ENCODE measurements around the gene BGN.

BGN gene

DNA sequence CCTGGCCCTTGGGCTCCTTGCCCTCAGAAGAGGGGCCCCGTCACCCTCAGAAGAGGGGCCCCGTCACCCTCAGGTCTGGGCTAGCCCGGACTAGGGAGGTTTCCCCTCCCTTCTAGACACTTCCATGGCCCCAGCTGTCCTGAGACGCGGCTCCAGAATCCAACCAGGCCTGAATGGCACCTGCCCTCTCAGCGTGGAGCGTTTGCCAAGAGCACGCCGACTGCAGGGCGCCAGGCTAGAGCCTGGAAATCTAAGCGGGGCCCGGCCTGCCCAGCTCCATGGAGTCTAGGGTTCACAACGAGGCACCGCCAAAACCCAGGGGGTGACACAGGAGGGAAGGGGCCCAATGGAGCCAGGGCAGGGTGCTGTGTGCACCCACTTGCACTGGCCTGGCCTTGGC is 14.8 kb downstream of the BGN start:
- DNase-seq, result no peak

DNA sequence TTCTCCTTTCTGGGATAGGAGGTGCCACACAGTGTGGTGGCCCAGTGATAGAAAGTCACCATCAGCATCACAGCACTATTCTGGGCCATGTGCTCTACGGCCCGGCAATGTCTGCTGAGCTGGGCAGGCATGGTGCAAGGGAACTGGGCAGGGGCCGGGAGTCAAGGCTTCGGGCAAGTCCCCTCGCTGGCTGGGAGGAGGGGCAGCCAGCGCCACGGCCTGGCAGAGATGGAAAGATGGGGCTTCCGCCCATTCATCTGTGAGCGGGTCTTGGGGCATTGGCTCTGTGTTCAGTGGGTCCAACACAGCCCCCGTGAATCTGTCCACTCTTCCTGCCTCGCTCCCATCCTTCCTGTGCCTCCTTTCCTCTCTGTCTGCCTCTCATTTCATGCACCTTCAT is 15.6 kb downstream of the BGN start:
- no peak for DNase-seq

DNA sequence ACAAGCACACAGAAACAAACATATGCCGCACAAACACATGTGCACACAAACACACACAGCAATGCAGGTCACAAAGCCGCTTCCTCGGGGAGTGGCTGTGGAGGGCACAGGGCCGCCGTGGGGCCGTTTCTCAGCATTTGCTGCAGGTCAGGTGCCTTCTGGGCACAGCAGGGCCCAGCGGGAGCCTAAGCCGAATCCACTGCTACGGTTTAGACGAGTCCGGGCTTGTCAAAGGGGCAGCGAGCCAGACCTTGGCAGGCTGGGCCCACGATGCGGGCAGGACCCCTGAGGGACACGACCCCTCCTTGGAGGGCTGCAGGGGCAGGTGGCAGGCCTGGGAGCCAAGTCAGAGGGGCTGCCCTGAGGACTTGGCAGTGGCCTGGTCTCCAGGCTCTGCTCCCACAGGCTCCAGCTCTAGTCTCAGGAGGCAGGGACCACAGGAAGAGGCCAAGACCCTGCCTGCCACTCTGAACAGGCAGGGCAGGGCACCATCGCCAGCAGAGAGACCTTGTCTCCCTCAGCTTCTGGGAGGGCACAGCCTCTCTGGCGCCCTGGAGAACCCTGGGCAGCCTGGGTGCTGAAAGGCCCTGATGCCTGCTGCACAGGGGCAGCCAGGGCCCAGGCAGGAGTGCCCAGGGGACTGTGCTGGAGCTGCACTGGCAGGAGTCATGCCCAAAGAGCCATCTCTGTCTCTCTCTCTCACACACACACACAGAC is 17.2 kb downstream of the BGN start:
- no peak for DNase-seq

DNA sequence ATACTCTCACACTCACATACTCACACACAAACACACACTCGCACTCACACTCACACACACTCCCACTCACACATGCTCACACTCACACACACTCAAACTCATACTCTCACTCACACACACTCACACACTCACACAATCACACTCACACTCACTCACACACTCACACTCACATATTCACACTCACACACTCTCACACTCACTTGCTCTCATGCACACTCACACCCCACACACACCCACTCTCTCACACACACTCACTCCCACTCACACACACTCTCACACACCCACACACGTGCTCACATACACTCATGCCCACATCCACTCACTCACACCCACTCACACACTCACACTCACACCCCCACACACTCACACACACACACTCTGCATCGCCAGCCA is 17.7 kb downstream of the BGN start:
- DNase-seq, result no peak

DNA sequence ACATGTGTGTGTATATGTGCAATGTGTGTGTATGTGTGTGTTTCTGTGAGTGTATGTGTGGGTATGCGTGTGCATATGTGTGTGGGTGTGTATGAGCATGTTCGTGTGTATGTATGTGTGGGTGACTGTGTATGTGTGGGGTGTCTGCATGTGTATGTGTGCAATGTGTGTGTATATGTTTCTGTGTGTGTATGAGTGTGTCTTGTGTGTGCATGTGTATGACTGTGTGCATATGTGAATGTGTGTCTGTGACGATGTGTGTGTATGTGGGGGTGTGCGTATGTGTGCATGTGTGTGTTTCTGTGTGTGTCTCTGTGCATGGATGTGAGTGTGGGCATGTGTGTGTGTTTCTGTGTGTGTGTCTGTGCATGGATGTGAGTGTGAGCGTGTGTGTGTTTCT is 18.5 kb downstream of the BGN start:
- no peak for DNase-seq

DNA sequence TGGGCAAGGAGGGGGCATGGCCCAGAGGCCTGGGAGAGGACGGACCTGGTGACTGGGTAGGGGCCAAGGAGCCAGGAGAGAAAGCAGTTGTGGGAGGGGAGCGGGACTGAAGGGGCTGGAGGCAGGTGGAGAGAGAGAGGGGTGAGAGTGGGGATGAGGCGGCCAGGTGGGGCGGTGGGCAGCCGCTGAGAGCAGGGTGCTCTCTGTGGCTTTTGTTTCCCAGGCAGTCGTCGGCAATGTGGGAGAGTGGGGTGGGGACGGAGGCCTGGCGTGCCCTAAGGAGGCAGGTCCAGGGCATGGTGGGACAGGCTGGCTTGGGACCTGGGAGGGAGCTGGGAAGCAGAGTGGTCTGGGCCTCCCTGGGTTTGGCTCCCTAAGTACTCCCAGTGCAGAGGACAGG is 19.5 kb downstream of the BGN start:
- DNase-seq, result no peak

DNA sequence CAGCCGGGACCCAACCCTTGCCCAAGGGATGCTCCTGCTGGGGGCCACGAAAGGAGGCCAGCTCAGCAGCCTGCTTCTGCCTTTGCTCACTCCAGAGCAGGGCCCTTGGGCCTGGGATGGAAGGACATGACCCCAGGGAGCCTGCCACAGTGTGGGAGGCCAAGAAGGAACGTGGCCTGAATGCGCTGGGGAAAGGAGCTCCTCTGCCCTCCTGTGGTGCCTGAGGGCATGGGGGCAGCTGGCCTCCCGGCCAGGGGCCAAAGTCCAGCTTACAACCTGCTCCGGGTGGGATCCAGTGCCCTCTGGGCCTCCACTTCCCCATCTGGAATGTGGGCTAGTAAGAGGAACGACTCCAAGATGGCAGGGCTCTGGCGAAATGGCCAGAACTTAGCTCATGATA is 20.7 kb downstream of the BGN start:
- DNase-seq, result no peak

DNA sequence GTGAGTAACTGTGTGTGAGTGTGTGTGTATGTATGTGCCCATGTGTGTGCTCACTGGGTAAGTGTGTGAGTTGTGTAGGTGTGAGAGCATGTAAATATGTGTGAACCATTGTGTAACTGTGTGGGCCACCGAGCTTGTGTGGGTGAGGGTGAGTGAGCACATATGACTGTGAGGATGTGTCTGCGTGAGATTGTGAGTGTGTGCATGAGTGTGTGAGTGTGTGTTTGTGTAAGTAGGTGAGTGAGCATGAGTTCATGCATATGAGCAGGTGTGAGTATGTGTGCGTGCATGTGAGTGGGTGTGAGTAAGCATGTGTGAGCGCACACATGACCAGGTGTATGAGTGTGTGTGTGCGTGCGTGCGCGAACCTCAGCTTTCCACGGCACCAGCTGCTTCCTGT is 21.3 kb downstream of the BGN start:
- DNase-seq, result no peak

DNA sequence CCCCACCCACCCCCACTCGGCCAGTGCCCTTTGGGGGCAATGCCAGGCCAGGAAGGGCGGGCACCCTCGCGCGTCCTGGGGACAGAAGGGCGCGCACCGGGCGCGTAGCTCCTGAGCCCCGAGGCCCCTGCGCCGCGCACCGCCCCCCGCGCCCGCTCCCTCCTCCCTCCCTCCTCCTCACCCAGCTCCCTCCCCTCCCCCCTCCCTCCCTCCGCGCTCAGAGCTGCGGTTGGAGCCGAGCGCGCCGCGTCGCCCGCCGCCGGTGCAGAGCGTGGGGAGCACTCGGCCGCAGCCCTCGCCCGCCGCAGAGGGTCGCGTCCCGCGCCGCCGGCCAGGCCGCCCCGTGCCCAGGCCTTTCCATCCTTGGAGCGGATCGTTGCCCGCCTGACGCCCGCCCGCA is 22.6 kb downstream of the BGN start, which contains the start of gene ATP2B3:
Gene ATP2B3, plus strand, starts transcription at position 220 of the 400 bp plus-strand sequence. CDS start 18,606 bp downstream, outside the sequence.
- no peak for DNase-seq

DNA sequence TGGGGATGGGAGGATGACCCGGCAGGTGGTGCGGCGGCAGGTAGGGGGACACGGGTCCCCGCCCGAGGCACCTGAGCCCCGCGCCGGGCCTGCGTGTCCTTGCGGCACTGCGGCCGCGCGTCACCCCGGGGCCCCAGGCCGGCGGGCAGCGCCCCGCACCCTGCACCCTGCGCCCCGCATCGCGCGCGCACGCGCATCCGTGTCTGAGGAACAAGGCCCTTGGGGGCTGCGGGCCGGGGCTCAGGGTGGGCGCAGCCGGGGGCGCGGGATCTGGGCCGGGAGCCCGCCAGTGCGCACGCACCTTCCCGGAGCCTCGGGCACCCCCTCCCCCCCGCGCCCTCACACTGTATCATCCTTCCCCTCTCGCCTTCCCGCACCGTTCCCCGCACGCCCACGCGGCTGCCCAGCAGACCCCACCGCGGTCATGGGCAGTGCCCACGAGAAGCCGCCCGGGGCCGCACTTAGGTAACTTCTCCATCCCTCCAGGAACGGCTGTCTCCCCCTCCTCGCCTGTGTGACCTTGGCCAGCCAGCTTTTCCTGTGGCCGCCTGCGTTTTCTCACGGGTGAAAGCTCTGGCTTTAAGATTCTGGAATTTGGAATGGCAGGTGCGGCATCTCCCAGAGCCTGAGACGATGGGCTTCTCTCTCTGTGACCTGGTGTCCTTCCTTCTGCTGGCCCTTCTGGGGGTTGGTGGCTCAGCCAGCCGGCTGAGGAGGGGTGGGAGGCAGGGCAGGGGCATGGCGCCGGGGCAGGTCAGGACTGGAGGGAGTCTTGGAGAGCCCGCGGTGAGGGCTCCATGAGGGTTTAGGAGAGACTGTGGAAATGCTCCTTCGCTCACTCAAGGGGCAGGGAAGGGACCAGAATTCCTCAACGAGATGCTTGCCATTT is 23.4 kb downstream of the BGN start:
- no peak for DNase-seq

DNA sequence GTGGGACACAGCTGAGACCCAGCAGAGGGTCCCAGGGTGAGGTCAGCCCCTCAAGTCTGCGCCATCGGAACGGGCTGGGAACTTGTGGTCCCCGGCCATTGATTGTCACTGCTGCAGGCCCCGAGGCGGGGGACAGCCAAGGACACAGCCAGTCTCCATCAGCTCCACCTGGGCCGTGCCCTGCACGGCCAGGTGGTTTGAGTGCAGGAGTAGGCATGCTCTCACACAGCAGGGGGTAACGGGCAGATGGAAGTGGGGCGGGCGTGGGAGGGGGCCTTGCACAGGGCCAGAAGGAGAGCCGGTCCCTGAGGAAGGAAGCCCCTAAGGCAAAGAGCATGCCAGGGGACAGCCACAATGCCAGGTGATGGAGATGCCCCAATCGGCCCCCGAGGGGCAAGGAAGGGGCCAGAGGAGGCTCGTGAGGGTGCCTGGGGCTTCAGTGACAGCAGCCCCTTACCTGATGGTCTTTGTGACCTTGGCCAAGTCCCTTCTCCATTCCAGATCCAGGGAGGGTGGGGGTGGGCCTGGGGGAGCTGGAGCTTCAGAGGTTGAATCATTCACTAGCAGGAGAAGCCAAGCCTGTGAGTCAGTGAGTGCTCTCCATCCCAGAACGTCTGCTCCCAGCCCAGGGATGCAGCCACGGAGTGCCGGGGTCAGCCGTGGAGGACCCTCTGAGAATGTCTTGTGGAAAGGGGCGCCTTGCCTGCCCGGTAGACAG is 24.9 kb downstream of the BGN start:
- DNase-seq, result no peak

DNA sequence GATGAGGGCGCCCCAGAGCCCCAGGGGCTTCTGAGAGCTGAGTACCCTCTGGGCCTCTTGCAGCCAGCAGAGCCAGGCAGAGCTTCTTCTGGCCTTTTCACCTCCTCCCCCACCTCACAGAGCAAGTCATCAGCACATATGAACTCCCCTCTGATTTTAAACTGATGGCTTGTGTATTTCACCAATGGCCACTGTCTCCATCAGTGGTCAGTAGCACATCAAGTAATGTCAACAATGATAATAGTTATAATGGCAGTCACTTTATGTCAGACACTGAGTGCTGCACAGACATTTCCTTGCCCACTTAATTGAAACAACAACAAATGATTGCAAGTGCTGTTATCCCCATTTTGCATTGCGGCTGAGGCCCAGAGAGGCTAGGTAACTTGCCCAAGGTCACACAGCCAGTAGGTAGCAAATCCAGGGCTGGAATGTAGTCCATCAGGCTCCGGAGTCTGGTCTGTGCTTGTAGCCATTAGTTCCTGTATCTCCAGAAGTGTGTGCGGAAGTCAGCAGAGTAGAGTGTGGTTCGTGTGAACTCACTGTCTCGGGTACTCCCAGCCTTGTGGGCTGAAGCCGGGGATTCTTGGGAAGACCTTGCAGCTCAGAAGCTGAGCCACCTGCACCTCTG is 25.6 kb downstream of the BGN start:
- no peak for DNase-seq

DNA sequence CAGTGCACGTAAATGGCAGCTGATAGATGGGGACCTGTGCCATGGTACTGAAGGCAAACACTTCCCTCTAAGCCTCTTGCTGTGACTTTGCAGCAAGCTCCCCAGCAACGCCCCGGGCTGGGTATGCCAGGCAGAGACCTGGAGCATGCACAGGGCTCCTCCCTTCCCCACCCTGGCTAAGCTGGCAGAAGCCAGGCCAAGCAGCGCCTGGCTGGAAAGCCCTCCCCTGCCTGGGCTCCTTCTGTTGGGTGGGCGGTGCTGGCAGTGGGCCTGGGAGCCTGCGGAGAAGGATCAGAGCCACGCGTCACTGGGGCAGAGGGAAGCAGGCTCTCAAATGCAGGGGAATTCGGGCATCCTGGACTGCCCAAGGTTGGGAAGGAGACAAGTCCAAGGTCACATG is 26.3 kb downstream of the BGN start:
- no peak for DNase-seq

DNA sequence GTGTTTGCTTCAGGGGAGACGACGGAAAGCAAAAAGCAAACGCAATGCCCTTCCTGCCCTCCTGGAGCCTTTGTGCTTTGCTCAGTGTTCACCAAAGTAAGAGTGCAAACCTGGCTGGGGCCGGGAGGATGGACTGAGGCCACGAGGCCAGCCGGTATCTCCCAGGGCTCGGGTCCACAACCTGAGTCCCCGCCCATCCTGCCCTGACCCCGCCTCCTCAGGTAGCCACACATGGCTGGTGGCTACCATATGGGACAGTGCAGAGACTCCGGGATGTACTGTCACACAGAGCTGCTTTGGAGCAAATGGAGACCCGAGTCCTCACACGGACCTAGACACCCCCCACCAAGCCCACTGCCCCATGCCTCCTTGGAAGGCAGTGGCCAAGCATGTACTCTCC is 27.5 kb downstream of the BGN start:
- DNase-seq, result no peak

DNA sequence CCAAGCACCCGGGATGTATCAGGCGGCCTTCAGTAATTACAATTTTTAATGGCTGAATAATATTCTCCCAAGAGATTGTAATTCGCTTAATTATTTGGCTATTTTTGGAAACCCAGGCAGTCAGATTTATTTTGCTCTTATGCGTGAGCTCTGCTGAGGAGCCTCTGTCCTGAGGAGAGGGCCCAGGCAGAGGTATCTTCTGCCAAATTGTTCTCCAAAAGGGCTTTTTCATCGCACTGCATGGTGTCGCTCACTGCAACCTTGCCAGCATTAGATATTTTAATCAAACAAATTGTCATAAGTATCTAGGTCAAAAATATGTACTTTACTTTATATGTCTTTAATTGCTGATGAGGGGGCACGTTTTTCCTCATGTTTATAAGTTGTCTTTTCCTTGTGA is 28.5 kb downstream of the BGN start:
- DNase-seq, result no peak

DNA sequence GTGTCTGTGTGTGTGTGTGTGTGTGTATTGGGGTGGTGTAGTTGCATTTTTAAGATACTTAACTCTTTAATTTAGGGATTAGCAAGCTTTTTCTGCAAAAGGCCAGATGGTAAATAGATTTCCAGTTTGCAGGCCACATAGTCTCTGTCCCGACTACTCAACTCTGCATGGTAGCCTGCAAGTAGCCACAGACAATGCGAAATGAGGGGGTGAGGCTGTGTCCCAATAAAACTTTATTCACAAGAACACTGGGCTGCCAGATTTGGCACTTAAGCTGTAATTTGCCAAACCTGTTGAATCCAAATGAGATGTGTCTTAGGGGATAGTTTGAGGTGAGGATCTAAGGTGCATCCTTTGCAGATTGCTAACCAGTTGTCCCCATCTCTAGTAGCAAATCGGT is 29.5 kb downstream of the BGN start:
- DNase-seq, result no peak

DNA sequence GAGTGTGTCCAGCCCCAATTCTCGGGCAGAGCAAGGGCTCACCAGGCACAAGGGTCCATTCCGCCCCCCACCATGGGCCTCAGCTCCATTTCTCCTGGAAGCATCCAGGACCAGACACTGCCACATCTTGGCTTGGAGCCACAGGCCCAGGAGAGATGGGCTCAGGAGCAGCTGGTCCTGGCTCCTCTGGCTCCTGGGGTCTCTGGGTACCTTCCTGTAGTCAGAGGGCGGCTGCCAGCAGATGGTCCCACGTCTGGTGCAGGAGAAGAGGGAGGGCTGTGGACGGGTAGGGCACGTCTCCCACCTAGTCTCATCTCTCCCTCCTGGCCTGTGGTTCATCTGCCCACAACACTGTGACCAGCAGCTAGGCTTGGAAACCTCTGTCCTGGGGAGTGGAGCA is 30.7 kb downstream of the BGN start:
- no peak for DNase-seq

DNA sequence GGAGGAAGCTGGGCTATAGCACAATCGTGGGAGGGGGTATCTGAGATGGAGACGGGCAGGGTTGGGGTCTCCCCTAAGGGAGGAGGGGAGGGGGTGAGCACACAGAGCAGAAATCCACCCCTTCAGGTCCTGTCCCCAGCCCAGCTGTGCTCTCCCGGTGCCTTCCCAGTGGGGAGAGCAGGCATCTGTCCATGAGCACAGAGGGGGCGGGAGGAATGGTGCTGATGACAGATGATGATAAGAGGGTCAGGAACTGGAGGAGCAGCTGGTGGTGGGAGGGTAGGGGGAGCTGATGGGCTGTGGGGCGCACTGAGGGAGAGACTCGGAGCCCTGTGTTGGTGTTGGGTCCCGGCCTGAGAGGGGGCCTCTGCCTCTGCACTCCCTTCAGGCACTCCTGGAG is 31.3 kb downstream of the BGN start:
- no peak for DNase-seq

DNA sequence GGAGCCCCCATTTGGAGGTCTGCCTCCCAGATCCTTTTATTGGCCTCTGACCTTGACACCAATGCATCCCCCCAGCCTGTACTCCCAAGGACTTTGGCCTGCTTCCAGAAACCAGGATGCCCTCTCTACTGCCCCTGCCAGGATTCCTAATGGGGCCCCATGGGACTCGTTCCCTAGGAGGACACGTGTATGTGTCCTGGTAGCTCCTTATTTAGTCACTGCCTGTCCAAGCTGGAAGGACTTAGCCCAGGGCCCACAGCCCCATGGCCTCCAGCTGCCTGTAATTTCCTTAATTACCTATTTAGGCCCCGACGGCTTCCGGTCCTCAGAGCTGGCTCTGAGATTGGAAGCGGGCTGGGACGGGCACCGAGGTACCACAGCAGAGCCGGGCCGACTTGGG is 32.0 kb downstream of the BGN start:
- DNase-seq, result no peak

DNA sequence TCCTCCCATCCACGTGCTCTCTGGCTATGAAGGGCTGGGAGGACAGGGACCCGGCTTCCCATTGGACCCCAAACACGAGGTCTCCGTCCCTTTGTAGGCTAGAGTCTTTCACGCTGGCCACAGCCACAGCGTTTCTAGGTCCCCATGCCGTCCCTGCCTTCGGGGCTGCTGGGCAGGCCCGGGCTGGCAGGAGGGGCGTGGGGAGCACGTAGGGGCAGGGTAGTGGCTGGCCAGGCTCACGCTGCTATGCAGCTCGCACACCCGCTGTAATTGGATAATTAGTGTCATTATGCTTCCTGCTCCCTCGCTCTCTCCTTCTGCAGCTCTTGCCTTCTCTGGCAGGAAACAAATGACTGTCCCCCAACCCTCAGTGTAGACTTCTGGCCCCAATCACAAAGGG is 32.4 kb downstream of the BGN start:
- peak; percentile 60 for DNase-seq

DNA sequence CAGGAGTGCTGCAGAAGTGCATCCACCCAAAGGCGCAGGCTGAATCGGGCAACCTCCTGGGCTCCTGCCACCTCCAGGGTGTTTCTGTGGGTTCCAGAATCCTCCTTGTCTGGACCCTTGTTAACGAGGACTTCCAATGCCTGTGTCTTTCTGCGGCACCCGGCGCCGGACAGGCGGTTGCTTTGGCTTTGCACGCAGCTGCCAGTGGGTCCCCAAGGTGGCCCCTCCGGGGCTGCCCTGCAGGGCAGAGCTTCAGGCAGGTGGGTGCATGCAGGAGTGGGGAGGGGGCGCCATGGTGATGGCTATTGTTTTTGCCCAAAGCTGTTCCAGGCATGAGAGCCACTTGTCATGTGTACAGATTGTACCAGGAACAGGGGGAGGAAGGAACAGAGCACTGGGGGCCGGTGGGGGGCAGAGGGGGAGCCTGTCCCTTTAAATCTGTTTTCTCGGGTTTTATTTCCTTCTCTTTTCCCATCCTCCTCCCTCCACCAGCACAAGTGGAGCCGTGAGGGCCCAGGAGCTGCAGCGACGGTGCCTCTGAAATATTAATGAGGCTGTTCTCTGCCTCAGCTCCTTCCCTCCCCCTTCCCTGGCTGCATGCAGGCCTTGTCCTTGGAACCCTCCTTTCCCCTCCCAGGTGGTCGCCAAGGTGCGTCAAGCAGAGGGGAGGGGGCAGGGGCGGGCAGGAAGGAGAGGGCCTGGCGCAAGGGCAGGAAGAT is 35.8 kb downstream of the BGN start:
- no peak for DNase-seq

DNA sequence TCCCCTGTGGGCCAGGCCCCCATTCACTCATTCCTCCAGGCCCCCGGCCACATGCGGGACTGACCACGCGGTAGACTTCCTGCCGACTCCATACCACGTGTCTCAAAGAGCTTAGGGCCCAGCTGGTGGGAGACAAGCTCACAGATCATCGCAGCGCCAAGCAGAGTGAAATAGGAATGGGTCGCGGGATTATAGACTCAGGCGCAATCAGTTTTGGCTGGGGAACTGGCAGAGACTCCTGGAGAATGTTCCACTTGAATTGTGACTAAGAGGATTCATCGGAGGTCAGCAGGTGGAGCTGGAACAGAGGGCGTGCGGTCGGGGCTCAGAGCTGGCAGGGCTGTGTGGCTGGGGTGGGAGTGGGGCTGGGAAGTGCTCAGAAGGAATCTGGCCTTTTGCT is 38.3 kb downstream of the BGN start:
- DNase-seq, result no peak

DNA sequence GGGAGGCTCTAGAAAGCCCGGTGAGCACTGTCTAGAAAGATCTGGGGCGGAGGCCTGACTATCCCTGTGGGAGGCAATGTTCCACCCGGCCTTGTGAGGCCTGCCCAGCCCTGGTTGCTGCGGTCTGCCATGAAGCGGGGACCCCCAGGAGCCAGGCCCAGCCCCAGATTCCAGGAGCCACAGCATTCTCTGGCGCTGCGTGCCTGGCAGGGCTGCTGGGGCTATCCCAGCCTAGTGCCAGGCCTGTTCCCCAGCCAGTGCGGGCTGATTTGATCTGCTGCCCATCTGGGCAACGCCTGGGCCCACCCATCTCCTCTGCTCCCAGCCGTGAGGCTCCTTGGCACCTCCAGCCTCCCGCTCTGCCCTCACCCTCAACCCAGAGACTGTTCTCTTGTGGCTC is 42.3 kb downstream of the BGN start:
- DNase-seq, result no peak
